NCI-H1105 treated with DMSO at 0.1 percent for 48 hours (cell line): ENCODE results near the gene CD83.
"Not testable (repeated sequence)": the region's sequence is repeated elsewhere in the genome, so short reads cannot be mapped to it uniquely, and the experiment has no call there.

ENCODE experiments used
- DNase-seq: peaks from one replicate; lab custom pipeline; 2025; lab: John Stamatoyannopoulos, UW

Gene CD83

GRCh38 chr6:14147891-14148290 is 30.3 kb downstream of the CD83 start:
- no peak for DNase-seq

- DNase-seq = no peak
These were observed 30.9 kb downstream of the CD83 start for GRCh38 chr6:14148471-14148870.

GRCh38 chr6:14149053-14149738 is 31.6 kb downstream of the CD83 start:
- DNase-seq = no peak

DNA sequence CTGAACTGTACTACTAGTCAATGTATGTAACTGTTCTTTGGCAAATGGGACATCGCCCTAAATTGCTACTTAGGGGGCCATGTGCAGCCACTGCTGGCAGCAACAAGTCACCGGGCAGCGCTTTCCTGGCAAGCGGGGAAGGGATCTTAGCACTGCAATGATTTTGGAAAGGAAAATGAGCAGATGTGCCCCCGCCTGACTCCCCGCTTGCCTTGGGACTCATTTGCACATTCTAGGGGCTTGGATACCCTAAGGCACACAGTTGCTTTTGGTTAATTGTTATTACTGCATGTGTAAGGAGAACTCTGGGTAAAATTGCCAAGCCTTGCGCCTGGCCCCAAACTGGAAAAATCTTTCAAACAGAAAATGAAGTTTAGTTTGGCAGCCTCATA is 32.2 kb downstream of the CD83 start:
- no peak for DNase-seq

GRCh38 chr6:14151300-14151699 is 33.7 kb downstream of the CD83 start:
- DNase-seq = not testable (repeated sequence)

- DNase-seq = no peak
These were observed 34.2 kb downstream of the CD83 start for GRCh38 chr6:14151773-14152172.

DNA sequence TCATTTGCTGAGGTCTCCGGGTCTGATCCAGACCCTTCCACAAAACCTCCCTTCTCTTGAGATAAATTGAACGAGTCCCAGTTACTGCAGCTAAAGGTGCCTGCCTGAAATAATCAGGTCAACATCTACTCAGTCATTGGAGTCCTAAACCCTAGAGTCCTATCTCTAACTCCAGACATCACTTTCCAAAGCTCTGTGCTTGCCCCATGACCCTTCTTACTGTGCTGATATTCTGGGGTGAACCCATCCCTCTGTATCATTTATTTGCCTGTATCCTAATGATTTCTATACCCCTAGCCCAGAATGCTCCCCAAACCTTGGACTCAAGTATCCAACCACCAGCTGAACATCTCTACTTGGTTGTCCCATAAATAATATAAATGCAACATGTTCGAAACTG is 35.7 kb downstream of the CD83 start:
- DNase-seq = no peak

- DNase-seq = no peak
These were observed 41.5 kb downstream of the CD83 start for GRCh38 chr6:14159090-14159489.

GRCh38 chr6:14162826-14163225 is 45.3 kb downstream of the CD83 start:
- DNase-seq = no peak

DNA sequence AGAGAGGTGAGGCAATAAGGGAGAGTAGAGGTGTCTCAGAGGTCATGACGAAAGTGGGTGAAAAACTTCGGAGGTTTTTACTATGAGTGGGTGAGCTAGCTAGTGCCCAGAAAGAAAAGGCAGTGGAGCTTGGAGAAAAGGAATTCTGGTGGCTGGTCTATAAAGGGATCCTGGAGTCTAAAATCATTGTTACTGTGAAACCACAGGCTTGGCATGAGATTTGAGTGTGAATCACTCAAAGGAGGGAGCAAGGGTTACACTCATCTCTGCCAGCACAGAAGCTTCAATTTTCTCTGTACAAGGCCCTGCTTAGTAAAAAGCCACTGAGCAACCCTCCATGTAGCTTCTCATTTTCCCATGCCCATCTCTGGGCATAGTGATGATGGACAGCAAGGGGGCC is 47.5 kb downstream of the CD83 start:
- DNase-seq = no peak

GRCh38 chr6:14166839-14167238 is 49.3 kb downstream of the CD83 start:
- DNase-seq = no peak

- DNase-seq = no peak
These were observed 52.6 kb downstream of the CD83 start for GRCh38 chr6:14170128-14170527.

DNA sequence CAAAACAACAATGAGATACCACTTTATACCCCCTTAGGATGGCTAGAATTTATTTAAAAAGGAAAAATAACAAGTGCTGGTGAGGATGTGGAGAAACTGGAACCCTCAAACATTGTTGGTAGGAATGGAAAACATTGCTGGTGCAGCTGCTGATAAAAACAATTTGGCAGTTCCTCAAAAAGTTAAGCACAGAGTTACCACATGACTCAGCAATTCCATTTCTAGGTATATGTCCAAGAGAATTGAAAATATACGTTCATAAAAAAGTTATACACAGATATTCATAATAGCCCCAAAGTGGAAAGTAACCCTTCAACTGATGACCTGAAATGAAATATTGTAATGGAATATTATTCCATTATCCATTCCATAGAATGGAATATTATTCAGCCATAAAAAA is 55.0 kb downstream of the CD83 start:
- DNase-seq = no peak

- DNase-seq = no peak
These were observed 56.7 kb downstream of the CD83 start for GRCh38 chr6:14174226-14174625.

DNA sequence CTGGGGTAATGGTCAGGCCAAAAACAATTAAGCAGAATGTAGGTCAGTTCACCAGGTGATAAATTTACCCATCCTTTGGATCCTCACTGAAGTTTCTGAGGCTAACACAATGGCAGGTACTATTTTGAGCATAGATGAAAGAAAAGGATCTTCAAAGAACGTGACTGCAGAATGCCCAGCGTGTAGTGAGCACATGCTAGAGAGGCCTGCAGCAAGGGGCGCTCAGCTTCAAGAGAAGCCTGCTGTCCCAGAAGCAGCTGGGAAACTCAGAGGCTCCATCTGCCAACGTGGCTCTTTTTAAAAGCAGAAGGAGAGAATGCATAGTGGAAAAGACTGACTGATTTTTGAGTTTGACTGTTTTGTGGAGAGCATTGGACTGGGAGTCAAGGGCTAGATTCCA is 57.4 kb downstream of the CD83 start:
- no peak for DNase-seq

DNA sequence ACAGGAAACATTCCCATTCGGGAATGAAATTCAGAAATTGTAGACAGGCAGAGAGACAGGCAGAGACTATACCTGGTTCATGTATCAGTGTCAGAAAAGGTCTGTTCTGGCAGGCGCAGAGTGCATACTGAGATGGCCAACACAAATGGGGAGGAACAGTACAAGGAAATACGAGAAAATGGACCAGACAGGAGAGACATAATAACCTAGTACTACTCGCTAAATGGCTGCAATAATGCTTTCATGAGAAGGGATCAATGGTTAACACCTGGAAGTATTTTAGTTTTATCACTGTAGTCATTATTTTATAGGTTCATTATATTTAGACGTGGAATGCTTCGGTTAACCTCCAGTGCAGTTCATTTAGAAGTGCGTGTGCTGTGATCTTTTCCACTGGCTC is 58.9 kb downstream of the CD83 start:
- no peak for DNase-seq

DNA sequence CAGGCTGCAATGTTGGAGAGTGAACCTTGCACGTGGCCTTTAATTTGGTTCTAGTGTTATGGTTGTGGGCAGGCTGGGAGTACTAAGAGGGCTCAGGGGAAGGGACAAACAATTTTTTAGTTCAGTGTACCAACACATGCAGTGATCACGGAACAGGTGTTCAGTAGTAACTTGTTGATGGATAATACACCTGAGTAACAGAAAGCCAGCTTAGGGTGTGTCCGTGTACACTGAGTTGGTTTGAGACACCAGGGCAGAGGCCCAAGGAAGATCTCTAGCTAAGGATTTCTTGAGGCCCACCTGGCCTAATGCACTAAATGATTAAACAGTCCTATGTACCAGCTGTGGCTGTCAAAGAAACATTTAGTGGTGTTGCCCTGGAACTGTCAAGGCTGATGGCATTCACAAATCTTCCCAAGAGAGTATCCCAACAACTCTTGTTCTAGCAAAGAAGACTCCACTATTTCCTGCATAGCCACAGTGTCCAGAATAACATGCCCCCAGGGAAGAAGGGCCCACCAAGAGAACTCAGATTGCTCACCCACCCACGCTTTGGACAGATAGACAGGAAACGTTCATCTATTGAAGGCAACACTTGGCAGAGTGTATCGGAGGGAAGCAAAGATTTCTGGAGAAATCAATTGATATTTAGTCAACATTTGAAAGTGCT is 60.0 kb downstream of the CD83 start:
- DNase-seq = no peak

- DNase-seq = no peak
These were observed 60.5 kb downstream of the CD83 start for GRCh38 chr6:14178083-14178445.

DNA sequence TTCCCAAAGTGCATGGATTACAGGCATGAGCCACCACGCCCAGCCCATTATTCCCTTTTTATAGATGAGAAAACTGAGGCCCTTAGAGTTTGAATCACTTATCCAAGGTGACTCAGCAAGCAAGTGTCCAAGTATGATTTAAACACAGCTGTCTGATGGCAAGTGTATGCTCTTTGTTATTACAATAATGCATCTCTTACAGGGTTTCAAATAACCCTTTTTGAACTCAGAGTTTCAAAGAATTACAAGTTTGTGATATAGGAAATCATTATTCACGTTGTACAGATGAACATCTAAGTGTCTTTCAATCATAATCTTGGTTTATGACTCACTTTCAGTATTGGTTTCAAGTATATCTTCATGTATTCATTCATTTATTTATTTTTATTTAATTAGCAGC is 63.0 kb downstream of the CD83 start:
- DNase-seq = no peak

DNA sequence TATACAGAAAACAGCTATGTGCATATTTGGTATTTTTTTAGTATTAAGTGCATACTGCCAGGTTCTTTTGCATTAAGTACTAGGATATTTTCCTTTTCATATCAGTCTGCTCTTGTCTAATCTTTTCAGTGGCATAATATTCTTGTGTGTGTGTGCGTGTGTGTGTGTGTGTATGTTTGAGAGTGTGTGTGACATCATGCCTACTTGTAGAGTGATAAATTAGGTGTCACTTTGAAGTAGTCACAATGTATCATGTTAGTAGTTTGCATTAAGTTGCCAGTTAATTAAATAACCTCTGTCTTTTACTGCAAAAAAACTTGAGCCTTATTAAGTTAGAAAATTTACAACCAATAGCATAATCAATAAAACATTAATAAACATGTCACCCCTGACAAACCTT is 65.3 kb downstream of the CD83 start:
- no peak for DNase-seq
